Tibial nerve (tissue), 4 donors: Measurements from ENCODE around the gene FAT2. TPM values are rescaled to one million over a fixed set of nuclear protein-coding genes. Genes with fewer than 3 reads are reported as not detected.
"Not testable (repeated sequence)": the region's sequence is repeated elsewhere in the genome, so short reads cannot be mapped to it uniquely, and the experiment has no call there.

Experiments
- DNase-seq, 2 donors: peaks; one replicate each; pipeline ENCODE4 v3.0.0-alpha.2; 2019; ENCODE audit warnings: low spot score in 2 of 2
- H3K27ac ChIP-seq, 4 donors: fragments of 200-600 bp; sonication (generic) in 3 of 4; one replicate each; pipeline ENCODE4 v1.5.1; 2017 to 2019; ENCODE audit warnings: mild to moderate bottlenecking in 1 of 4
- H3K27me3 ChIP-seq, 2 donors: fragments of 200-600 bp; sonication (generic) in 1 of 2; one replicate each; pipeline versions ENCODE4 v1.5.1 to v1.6.0; 2017 to 2019
- H3K36me3 ChIP-seq, 3 donors: fragments of 200-600 bp; sonication (generic); one replicate each; pipeline ENCODE4 v1.5.1; 2018 to 2019
- H3K4me1 ChIP-seq, 4 donors: fragments of 200-600 bp; sonication (generic) in 3 of 4; one replicate each; pipeline ENCODE4 v1.5.1; 2017 to 2019
- H3K4me3 ChIP-seq, 4 donors: fragments of 200-600 bp; sonication (generic) in 3 of 4; one replicate each; pipeline ENCODE4 v1.5.1; 2017 to 2019; ENCODE audit warnings: mild to moderate bottlenecking in 1 of 4, moderate library complexity in 1 of 4
- H3K9me3 ChIP-seq, 4 donors: fragments of 200-600 bp; sonication (generic) in 3 of 4; one replicate each; pipeline ENCODE4 v1.5.1; 2017 to 2019
- EP300 ChIP-seq, 2 donors: sonication (generic); formaldehyde crosslinking; IDR thresholded peaks; one replicate each; pipeline ENCODE4 v1.6.1; 2017; ENCODE audit warnings: antibody characterized with exemption in 2 of 2, mild to moderate bottlenecking in 1 of 2
- POLR2A ChIP-seq, 2 donors: fragments of 450-650 bp; IDR thresholded peaks; one replicate each; pipeline ENCODE4 v1.6.1; 2017; ENCODE audit warnings: antibody characterized with exemption in 2 of 2, mild to moderate bottlenecking in 2 of 2, moderate library complexity in 2 of 2
- WGBS, 2 donors: methylation state at CpG; one replicate each; pipeline ENCODE4 v1.1.5; 2018; 5-methylcytosine and 5-hydroxymethylcytosine counted together
- total RNA-seq, 4 donors: library from RNA; depleted of rRNA; stranded (reverse); fragments of >200 nt; gene quantifications; one replicate each; pipeline ENCODE4 v1.1.0, GENCODE V29; 2016
- TF ChIP-seq, protein P1 (sequence below), 5 experiments: fragments of 200-600 bp in 3 of 5; fragments of 450-650 bp in 2 of 5; sonication (generic) in 3 of 5; IDR thresholded peaks; one replicate each; pipeline ENCODE4 v1.5.1; 2016 to 2019; ENCODE audit warnings: antibody characterized with exemption in 5 of 5, mild to moderate bottlenecking in 3 of 5, moderate library complexity in 2 of 5

Gene FAT2
- total RNA-seq, 4 donors from 2014 or later = under 0.01 TPM; not detected in 1

DNA sequence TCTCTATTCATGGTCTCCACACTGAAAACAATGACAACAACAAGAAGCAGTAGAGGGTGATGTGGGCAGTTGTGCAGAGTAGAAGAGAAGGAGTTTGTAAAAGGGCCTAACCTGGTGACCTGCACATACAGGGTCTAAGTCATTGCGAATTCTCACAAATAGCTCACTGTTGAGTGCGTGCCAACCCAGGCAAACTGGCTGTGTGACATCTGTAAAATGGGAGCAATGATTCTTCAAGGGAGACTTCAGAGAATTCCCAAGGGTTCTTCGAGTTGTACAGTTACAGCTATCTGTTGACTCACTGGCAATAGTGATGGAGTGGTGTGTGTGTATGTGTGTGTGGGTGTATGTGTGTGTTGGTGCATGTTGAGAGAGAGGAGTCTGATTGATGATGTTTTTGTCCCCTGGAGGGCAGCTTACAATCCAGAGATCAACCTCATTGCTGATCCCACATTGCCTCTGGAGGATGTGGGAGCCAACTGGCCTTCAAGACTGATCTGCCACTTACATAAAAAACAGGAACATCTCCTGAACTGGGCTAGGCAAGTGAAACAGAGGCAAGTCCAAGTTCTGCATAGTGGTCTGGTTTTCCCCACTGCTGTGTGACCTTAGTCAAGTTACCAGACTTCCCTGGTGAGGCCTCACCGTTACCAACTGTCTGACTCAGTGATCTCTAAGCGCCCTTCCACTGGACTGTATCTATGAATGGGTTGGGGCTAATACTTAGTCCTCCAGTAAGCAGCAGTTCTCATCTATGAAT is 3.2 kb downstream of the FAT2 start:
- H3K27me3 ChIP-seq = no peaks in the 10 kb centered on the region
- H3K9me3 ChIP-seq = no peaks in the 10 kb centered on the region
- H3K36me3 ChIP-seq = no peaks in the 10 kb centered on the region
- TF ChIP-seq, protein P1, sequence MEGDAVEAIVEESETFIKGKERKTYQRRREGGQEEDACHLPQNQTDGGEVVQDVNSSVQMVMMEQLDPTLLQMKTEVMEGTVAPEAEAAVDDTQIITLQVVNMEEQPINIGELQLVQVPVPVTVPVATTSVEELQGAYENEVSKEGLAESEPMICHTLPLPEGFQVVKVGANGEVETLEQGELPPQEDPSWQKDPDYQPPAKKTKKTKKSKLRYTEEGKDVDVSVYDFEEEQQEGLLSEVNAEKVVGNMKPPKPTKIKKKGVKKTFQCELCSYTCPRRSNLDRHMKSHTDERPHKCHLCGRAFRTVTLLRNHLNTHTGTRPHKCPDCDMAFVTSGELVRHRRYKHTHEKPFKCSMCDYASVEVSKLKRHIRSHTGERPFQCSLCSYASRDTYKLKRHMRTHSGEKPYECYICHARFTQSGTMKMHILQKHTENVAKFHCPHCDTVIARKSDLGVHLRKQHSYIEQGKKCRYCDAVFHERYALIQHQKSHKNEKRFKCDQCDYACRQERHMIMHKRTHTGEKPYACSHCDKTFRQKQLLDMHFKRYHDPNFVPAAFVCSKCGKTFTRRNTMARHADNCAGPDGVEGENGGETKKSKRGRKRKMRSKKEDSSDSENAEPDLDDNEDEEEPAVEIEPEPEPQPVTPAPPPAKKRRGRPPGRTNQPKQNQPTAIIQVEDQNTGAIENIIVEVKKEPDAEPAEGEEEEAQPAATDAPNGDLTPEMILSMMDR (IDR thresholded peaks at IDR 0.05) = no peak
- no peak for TF ChIP-seq EP300 (IDR thresholded peaks at IDR 0.05)
- 87% methylated on average over 5 of the region's 5 CpGs for WGBS, 2 donors
- DNase-seq = no peak
- no peak overlapping the region for H3K4me3 ChIP-seq
- no peaks in the 10 kb centered on the region for H3K4me1 ChIP-seq
- H3K27ac ChIP-seq = no peak overlapping the region

GRCh38 chr5:151585970-151586369 is 5.2 kb downstream of the FAT2 start:
- WGBS, 2 donors = 79 to 80% methylated on average over 9 to 10 of the region's 10 CpGs
- H3K4me3 ChIP-seq = no peak overlapping the region
- no peaks in the 10 kb centered on the region for H3K9me3 ChIP-seq
- no peaks in the 10 kb centered on the region for H3K36me3 ChIP-seq
- no peak overlapping the region for H3K27ac ChIP-seq
- no peaks in the 10 kb centered on the region for H3K27me3 ChIP-seq
- no peak for DNase-seq
- TF ChIP-seq, protein P1 (IDR thresholded peaks at IDR 0.05) = no peak
- TF ChIP-seq EP300 (IDR thresholded peaks at IDR 0.05) (no peak), POLR2A (IDR thresholded peaks at IDR 0.05) (no peak)
- H3K4me1 ChIP-seq = no peaks in the 10 kb centered on the region

- WGBS, 2 donors = 62 to 63% methylated on average over 4 of the region's 4 CpGs
- H3K27me3 ChIP-seq, H3K9me3 ChIP-seq, H3K4me1 ChIP-seq, DNase-seq, H3K36me3 ChIP-seq, H3K4me3 ChIP-seq, H3K27ac ChIP-seq: not testable (repeated sequence)
Observed at GRCh38 chr5:151585344-151585743, 5.8 kb downstream of the FAT2 start.

DNA sequence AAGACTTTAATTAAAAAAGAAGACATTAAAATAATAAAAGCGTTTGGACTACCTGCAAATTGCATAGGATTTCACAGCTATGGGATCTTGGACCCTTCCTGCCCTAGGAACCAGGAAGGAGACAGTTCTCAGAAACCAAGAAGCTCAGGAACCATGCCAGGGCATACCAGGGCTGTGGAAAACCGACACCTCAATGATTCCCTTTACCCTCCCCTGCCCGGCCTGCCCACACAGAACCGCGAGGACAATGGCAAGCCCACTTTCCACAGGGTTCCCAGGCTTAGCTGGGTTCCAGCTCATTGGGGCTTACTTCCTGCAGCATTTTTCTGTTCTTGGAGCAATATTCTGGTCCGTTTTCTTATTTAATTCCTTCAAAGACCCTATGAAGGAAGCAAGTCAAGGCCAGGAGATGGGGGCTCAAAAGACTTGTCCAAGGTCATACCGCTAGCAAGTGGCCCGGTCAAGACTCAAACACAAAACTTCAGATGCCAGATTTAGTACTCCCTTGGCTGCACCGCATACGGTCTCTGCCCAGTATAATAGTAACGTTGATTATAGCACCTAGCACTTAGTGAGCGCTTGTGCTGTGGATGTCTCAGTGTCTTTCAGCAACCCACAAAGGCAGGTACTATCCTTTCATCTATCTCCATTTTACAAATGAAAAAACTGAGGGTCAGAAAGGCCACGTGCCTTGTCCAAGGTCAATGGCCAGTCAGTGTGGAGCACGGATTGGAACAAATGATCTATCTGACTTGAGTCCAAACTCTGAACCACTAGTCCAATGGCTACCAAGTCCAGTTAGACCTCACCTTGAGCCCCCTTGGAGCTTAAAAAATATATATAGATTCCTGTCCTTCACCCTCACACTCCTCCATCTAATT is 6.8 kb downstream of the FAT2 start:
- Histone ChIP-seq H3K27ac (no peak overlapping the region), H3K9me3 (no peaks in the 10 kb centered on the region), H3K27me3 (no peaks in the 10 kb centered on the region), H3K4me1 (no peaks in the 10 kb centered on the region), H3K4me3 (no peak overlapping the region), H3K36me3 (no peaks in the 10 kb centered on the region)
- DNase-seq = no peak
- WGBS, 2 donors = 78 to 85% methylated on average over 14 of the region's 14 CpGs
- no peak for TF ChIP-seq POLR2A (IDR thresholded peaks at IDR 0.05)
- TF ChIP-seq EP300 (IDR thresholded peaks at IDR 0.05) = no peak
- TF ChIP-seq, protein P1 (IDR thresholded peaks at IDR 0.05) = no peak

- 41 to 52% methylated on average over 6 of the region's 6 CpGs for WGBS, 2 donors
- DNase-seq = no peak
- Histone ChIP-seq H3K9me3 (no peaks in the 10 kb centered on the region), H3K36me3 (no peaks in the 10 kb centered on the region), H3K27ac (no peak overlapping the region), H3K27me3 (no peaks in the 10 kb centered on the region), H3K4me1 (no peaks in the 10 kb centered on the region), H3K4me3 (no peak overlapping the region)
- TF ChIP-seq, protein P1 (IDR thresholded peaks at IDR 0.05) = no peak
- no peak for TF ChIP-seq POLR2A (IDR thresholded peaks at IDR 0.05)
- TF ChIP-seq EP300 (IDR thresholded peaks at IDR 0.05) = no peak
Observed at GRCh38 chr5:151581812-151582583, 9.1 kb downstream of the FAT2 start.
